SKM-1 (cell line): ENCODE measurements around the gene COX5A.
A peak's percentile ranks its signal among the peaks of the same experiment; 100 is the strongest.

ENCODE experiments used
- DNase-seq: peaks from one replicate; lab custom pipeline; 2025; ENCODE audit not compliant: unreplicated experiment; lab: John Stamatoyannopoulos, UW

COX5A gene

DNA sequence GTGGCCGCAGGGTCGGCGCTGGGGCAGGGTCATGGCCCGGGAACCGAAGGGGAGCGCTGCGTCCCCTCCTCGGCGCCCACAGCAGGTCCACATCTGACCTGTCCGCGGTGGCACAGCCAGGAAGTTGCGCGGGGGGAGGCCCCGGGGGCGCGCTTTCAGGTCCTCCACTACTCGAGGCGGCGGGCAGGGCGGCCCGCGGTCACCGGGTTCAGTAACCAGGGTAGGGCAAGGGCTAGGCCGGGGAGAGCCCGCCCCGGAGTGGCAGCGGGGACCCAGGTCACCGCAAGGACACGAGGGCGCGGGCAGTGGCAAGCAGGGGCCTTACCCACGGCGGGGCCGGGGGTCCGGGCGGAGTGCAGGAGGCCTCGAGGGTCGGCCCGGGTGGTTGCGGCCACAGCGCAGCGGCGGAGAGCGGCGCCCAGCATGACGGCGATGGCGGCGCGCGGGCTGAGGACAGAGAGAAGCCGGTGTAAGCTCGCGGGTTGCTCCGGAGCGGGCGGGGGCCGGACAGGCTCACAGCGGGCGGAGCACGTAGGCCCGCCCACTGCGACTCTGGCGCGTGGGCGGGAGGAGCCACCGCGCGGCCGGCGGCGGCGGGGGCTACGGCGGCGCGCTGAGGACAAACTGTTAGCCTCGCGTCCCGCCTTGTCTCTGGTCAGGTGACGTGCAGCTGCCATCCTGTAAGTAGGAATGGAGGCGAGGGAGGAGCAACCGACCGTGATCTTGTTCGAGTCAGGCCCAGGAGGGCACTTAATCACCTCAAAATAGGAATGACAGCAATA lies at the start of gene COX5A:
Gene COX5A (minus strand): TSS at position 484 of the 782 bp plus-strand sequence. CDS start 59 bp downstream, at position 425.
- peak; percentile 88 for DNase-seq

DNA sequence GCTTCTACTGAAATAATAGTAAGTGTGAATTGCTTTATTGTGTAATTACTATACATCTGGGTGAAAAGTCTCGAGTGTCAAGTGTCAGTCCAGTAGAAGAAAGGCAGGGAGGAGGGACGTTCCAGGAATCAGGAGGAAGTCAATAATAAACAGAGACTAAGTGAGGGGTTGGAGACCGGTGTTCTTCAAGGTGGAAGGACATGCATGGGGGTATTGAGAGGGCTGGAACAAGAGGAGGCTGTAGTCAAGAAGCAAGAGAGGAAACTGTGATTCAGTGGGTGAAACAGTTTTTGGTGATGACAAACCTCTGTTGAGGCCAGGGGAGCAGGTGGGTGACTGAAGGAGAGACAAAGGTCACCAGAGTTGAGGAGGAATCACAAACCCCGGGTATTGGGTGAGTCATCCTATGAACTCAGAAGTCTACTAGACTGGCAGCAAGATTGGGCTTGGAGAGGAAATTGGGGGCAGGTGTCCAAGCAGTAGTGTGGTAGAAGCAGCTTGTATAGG lies 45.9 kb upstream of the COX5A start:
- no peak for DNase-seq

DNA sequence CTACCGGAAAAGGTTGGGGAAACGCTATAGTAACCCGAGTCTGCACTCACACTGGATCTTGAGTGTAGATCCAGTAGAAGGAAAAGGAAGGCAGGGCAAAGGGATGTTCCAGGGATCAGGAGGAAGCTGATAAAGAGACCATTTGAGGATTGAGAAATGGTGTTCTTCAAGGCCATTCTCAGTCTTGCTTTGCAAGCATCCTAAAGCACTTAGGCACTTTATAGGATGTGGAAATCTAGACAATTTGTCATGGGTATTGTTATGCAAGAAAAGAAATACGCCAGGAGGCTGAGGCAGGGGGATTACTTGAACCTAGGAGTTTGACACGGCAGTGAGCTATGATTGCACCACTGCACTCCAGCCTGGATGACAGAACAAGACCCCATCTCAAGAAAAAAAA lies 44.3 kb upstream of the COX5A start:
- no peak for DNase-seq

DNA sequence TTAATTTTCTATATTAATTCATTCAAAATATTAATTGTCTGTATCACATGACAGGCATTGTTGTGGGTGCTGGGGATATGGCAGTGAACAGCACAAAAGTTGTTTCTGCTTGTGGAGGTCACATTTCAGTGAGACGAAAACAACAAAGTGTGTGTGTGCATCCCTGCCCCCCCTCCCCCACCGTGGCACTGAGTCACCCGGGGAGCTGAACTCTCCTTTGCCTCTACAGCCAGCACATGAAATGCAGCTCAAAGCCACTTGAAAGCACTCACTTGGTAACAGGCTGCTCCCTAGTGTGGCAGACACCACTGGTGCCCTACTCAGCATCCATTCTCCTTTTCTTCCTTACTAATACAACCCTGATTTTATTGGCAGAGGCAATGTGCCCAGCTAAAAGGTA lies 40.6 kb upstream of the COX5A start:
- DNase-seq = no peak

DNA sequence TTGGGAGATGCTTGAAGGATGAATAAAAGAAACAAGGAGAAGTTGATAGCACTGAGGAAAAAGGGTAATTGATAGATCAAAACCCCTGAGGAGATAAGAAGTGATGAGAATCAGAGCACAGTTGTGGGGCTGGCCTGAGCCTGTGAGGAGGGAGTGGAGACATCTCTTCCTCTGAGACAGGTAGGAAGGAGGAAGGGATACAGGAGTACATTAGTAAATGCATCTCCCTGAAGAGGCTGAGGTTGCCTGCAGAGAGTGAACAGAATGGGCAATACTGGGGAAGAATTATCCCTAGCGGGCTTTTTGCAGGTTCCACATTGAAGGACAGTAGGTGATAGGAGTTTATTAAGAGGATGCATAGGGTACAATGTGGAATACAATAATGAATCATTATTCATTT lies 40.2 kb upstream of the COX5A start:
- no peak for DNase-seq

DNA sequence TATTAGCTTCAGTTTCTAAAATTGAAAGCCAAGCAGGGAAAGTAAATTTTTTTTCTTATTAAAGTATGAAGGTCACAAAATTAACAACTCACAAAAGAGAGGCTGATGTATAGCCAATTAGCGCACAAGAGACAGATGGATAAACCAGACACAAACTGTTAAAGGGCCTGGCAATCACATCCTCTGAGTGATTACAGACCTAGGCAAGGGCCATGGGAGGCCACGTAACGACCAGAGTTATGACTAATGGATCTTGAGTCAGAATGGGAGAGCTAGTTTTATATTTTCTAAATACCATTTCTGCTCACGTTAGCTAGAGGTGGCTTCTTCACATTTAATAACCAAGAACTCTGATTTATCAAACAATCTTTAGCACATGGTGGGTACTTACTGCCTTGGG lies 39.7 kb upstream of the COX5A start:
- DNase-seq = no peak

DNA sequence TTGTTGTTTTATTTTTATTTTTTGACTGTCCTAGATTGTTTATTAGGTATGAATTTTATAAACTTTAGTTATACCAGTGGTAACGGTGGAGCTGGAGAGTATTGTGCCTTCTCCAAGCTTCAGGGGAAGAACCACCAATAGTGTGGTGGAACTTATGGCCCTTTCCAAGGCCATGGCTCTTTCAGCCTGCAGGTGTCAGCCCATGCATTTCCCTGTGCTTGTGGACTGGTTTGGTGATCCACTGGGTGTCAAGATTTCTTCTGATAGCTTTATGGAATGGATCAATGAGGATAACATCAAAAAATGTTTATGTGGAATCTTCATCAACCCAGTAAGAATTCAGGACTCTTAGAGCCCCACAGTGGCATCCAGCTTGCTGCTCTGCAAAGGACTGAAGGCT lies 38.3 kb upstream of the COX5A start:
- DNase-seq = no peak

DNA sequence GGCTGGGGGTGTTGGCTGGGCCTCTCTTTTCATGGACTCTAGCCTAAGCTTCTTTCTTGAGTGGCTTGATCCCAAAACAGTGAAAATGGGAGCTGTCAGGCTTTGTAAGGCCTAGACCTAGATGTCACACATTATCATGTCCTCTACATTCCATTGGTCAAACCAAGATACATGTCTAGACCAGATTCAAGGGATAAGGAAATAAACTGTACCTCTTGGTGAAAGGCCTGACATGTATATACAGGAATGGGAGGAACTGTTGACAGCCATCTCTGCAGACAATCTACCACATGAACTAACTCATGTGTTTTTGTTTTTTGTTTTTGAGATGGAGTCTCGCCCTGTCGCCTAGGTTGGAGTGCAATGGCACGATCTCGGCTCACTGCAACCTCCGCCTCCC lies 29.8 kb upstream of the COX5A start:
- DNase-seq = no peak

DNA sequence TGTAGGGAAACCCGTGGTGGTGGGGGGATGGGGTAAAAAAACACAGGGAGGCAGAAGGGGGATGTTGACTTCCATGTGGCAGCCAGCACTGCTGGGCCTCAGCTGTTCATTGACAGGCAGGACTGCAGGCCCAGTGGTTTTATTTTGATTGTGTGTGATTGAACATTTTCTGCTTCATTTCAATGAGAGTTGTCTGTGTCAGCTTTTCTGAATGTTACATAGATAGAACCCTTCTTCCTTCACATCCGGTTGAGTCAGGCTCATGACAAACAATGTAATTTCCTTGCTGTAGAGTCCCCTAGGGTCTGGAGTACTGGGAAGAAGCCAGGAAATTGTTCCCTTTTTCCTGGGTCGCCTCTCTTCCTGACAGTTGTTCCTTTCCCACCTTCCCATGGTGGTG lies 26.9 kb upstream of the COX5A start:
- DNase-seq = no peak

DNA sequence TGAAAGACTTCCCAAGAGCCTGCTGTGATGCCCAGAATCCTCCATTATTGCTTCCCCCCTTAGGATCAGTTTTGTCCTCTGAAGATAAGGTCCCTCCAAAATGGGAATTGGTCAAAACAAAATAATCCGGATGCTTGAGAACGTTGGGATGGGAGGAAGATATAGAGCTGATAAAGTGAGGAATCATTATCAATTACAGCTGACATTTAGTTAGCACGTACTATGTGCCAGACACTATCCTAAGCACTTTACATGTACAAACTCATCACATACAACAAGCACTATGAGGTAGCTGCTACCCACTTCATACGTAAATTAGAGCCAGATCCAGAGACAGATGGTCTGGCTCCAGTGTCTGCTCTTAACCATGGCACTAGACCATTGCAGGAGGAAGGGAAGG lies 25.3 kb upstream of the COX5A start:
- DNase-seq = no peak

DNA sequence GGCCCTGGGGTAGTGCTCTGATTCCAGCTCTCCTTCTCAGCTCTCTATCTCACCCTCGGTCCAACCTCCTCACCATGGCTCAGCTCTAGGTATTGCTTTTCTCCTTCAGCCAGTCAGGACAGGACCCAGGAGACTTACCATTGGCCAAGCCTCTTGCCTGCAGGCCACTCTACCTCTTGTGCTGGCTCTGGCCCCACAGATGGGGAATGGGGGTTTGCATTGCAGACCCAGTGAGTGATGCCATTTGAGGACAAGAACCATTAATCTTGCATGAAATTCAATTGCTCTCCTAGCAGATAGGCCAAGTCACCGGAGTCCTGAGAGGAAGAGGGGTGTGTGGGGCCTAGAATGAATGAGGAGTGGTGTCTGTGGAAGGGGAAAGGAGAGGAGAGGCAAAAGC lies 24.8 kb upstream of the COX5A start:
- no peak for DNase-seq

DNA sequence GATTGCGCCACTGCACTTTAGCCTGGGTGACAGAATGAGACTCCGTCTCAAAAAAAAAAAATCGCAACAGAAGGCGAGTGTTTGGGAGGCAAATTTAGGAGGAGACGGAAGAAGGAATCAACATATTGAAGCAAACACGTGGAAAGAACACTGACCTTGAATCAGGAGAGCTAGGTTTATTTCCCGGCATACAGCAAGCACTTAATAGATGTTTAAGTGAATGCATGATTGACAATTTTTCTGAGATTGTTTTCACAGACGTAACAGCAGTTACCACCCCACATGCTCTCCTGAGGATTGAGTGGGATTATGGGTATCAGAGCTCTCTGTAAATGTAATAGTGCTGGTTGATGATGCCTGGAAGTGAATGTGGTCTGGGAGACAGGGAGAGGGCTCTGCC lies 24.3 kb upstream of the COX5A start:
- DNase-seq = no peak

DNA sequence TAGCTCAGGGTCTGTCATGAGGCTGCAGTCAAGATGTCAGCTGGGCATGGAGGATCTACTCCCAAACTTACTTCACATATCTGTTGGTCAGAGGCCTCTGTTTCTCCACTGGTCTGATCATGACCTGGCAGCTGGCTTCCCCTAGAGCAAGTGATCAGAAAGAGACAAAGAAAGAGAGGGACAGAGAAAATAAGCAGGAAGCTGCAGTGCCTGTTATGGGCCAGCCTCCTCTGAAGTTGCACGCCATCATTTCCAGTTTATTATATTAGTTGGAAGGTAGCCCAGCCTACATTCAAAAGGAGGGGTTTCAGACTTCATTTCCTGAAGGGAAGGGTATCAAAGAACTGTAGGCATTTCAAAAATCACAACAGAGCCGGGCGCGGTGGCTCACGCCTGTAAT lies 23.7 kb upstream of the COX5A start:
- no peak for DNase-seq

DNA sequence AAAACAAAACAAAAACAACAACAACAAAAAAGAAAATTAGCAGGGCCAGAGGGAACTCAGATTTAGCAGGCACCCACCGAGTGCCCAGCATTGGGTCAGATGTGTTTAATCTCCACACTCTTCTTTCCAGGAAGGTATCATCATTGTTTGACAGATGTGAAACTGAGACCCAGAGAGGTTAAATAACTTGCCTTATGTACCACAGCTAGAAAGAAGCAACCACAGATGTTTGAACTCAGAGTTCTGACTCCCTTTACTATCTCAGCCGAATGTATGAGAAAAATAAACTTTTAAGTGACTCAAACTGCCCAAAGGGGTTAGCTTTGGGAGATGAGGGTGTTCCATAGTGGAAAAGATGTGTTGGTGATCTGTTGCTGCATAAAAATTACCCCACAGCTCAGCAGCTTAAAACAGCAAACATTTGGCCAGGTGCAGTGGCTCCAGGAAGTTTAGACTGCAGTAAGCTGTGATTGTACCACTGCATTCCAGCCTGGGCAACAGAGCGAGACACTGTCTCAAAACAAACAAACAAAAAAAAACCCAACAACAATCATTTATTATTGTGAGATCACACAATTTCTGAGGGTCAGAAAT lies 23.2 kb upstream of the COX5A start:
- no peak for DNase-seq

DNA sequence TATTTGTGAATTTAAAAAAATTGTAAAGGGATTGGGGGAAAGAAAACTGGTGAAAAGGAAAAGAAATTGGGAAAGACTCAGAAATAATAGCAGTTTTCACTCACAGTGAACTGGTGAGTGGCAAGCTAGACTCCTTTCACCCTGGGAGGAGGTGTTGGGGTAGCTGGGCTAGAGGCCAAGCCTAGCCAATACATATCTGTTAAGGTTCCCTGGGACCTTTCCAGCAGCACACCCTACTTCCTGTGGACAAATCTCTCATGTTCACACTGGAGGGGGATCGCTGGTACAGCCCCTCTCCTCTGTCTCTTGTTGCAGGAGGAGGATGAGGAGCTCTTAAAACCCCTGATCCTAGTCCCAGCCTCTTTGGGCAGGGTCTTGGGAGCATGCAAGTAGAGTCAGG lies 22.4 kb upstream of the COX5A start:
- no peak for DNase-seq

DNA sequence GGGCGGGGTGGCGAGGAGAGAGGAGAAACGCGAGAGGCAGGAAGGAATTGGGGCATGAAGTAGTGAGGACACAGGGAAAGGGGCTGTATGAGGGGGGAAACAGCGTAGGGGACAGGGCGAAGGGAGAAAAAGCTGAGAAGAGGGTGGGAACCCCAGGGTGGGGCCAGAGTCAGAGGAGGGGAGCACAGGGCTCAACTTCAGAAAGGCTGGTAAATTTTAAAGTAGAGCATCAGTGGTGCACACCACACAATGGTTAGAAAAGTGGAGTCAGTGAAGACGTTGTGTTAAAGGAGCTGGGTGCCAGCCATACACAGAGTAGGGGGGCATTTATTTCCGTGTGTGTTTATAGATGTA lies 21.7 kb upstream of the COX5A start:
- DNase-seq = no peak

DNA sequence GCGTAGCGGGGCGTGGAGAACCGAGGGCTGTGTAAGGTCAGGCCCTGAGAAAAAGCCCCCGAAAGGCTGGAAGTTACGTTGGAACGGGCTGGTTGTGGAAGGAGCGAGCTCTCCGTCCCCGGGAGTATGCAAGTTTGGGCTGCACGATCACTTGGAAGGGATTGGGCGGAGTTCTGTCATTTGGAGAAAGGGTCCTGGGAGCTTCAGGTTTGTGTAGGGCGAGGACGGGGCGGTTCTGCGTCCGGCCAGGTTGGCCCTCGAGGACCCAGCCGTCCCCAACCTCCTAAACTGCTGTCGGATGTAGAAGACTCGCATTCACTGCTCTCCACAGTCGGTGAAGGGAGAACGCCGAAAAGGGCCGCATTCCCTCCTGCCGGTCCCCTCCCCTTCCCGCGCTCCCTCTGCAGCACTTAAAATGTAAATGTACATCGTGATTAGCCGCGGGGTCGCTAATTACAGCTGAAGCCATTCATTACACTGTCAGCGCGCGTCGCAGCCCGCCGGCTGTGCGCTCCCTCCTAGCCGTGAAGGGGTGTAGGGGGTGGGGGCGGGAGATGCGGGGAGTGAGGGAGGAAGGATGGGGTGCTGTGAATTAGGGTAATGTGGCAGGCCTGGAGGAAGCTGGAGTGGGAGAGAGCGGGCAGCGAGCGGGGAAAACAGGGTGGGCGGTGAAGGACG lies 21.2 kb upstream of the COX5A start:
- no peak for DNase-seq

DNA sequence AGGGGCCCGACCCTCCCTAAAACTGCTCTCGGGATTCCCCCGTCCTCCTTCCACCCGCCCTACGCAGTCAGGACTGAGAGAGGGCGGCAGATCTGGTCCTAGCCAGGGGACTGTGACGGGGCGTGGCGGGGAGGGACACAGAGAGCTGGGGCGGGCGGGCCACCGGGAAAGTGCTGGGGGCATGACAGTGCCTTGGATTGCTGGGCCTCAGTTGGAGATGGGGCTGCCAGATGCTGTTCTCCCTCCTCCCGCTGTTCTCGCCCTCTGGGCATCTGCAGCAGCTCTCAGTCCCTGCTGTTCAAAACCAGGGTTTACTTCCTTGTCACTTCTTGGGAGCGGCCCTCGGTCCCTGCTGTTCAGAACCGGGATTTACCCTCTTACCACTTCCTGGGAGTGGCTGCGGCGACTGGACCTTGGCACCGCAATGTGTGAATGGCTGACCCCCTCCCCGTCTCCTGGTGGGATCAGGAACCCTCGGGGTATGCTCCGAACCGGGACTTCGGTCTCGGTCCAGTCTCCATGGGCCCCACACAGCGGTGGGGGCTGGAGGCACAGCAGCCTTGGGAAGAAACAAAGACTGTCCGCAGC lies 20.5 kb upstream of the COX5A start:
- DNase-seq = no peak

DNA sequence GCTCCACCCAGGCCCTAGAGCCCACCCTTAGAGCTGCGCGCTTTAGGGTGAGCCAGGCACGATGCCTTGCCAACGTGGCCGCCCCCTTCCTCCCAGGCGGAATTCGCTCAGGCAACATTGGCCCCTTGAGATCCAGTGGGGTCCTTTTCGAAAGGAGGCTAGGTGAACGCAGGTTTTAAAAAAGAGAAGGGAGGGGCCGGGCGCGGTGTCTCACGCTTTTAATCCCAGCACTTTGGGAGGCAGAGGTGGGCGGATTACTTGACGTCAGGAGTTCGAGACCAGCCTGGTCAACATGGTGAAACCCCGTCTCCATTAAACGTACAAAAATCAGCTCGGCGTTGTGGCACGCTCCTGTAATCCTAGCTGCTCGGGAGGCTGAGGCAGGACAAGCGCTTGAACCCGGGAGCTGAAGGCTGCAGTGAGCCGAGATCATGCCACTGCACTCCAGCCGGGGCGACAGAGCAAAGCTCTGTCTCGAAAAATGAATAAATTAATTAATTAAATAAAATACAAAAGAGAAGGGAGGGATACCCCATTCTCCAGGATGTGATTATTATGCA lies 19.7 kb upstream of the COX5A start:
- DNase-seq = no peak

DNA sequence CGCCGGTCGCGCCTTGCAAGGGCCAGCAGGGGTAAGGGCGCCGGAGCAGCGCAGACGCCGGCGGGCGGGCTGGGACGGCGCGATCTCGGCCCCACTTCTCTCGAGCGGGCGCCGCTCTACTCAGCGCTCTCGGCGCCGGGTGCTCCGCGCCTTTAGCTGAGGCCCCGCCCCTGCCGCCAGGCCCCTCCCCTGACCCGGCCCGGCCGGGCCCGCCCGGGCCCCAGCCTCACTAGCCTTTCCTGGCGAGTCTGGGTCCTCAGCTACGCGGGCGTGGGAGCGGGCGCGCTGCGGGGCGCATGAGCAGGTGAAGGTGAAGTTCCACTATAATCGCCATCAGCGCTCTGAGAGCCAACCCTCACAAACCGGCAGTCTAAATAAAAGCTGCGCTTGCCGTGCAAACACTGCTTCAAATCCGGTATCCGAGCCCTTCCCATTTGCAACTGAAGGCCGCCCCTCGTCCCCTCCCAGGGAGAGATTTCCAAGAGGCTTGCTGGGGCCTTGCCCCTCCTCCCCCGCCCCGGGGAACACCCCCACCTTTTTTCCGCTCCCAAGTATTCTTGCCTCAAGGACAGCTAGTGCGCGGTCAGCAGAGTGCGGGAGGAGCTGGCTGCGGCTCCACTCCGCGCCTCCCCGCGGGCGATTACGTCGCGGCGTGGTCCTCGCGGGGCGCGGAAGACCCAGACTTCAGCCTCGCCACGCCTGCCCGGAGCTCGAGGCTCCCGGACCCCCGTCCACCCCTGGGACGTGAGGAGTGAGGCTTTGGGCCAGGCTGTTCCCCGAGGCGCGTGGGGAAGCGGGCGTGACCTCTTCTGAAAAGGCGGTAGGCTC lies 19.0 kb upstream of the COX5A start, which contains the start of gene RPP25:
Gene RPP25 (minus strand): TSS at position 125 of the 828 bp plus-strand sequence. CDS start 189 bp downstream, outside the sequence.
- DNase-seq = peak; percentile 51
